OCI-LY1 (cell line): ENCODE results near the gene PNLIPRP1.

ENCODE experiments used
- H2AFZ ChIP-seq: fragments of 200-600 bp; sonication (generic), shearing (Covaris generic); 2 replicates; pipeline ENCODE4 v1.6.0; 2014; ENCODE audit warnings: antibody characterized with exemption, mild to moderate bottlenecking, low read length
- H3F3A ChIP-seq: fragments of 200-600 bp; sonication (generic), shearing (Covaris generic); 2 replicates; pipeline ENCODE4 v1.6.0; 2014; ENCODE audit warnings: mild to moderate bottlenecking, antibody characterized with exemption, low read length, moderate library complexity; ENCODE audit not compliant: insufficient read depth
- H3K27ac ChIP-seq: fragments of 200-600 bp; sonication (generic); 2 replicates; pipeline ENCODE4 v1.5.1; 2014; ENCODE audit warnings: low read length, mixed run types, mild to moderate bottlenecking, low read depth; ENCODE audit not compliant: poor library complexity, severe bottlenecking
- H3K27me3 ChIP-seq: fragments of 200-600 bp; sonication (generic); 2 replicates; pipeline ENCODE4 v1.6.0; 2014; ENCODE audit warnings: antibody characterized with exemption, mild to moderate bottlenecking, low read length, moderate library complexity; ENCODE audit not compliant: insufficient read depth
- H3K36me3 ChIP-seq: fragments of 200-600 bp; sonication (generic); 2 replicates; pipeline ENCODE4 v1.6.1; 2014; ENCODE audit warnings: mild to moderate bottlenecking, antibody characterized with exemption, low read length, moderate library complexity, mixed read lengths; ENCODE audit not compliant: insufficient read depth
- H3K4me1 ChIP-seq: fragments of 200-600 bp; sonication (generic); 2 replicates; pipeline ENCODE4 v1.5.1; 2014; ENCODE audit warnings: mild to moderate bottlenecking, low read length, moderate library complexity; ENCODE audit not compliant: insufficient read depth, severe bottlenecking
- H3K4me2 ChIP-seq: fragments of 200-600 bp; sonication (generic), shearing (Covaris generic); 2 replicates; pipeline ENCODE4 v1.6.1; 2014; ENCODE audit warnings: low read length
- H3K4me3 ChIP-seq: fragments of 200-600 bp; sonication (generic); 2 replicates; pipeline ENCODE4 v1.5.1; 2014; ENCODE audit warnings: low read length, low read depth, mild to moderate bottlenecking, mixed read lengths; ENCODE audit not compliant: poor library complexity, severe bottlenecking
- H3K79me2 ChIP-seq: fragments of 200-600 bp; shearing (Covaris generic); 2 replicates; pipeline ENCODE4 v1.6.1; 2016; ENCODE audit warnings: mixed run types, low read length, mixed read lengths; ENCODE audit not compliant: insufficient read depth
- H3K9ac ChIP-seq: fragments of 200-600 bp; sonication (generic), shearing (Covaris generic); 2 replicates; pipeline ENCODE4 v1.6.1; 2014; ENCODE audit warnings: mild to moderate bottlenecking, low read length, mixed read lengths
- H3K9me2 ChIP-seq: fragments of 200-600 bp; sonication (generic), shearing (Covaris generic); 2 replicates; pipeline ENCODE4 v1.6.1; 2014; ENCODE audit warnings: low read depth, mild to moderate bottlenecking, low read length, mixed read lengths
- H3K9me3 ChIP-seq: fragments of 200-600 bp; shearing (Covaris generic); 2 replicates; pipeline ENCODE4 v1.6.1; 2014; ENCODE audit warnings: low read length, mixed read lengths
- H4K20me1 ChIP-seq: fragments of 200-600 bp; sonication (generic), shearing (Covaris generic); 2 replicates; pipeline ENCODE4 v1.6.0; 2016; ENCODE audit warnings: mild to moderate bottlenecking, low read length; ENCODE audit not compliant: insufficient read depth
- EZH2 ChIP-seq: fragments of 200-600 bp; sonication (generic), shearing (Covaris generic); IDR thresholded peaks from 2 replicates; pipeline ENCODE4 v1.8.0; 2017; ENCODE audit warnings: borderline replicate concordance, mixed run types, mild to moderate bottlenecking, antibody characterized with exemption, low read length, moderate library complexity, mixed read lengths
- TF ChIP-seq, protein P1 (sequence below): fragments of 200-600 bp; sonication (generic), shearing (Covaris generic); IDR thresholded peaks from 2 replicates; pipeline ENCODE4 v1.5.1; 2017; ENCODE audit warnings: mild to moderate bottlenecking, antibody characterized with exemption, low read length, moderate library complexity, mixed read lengths

PNLIPRP1 gene

DNA sequence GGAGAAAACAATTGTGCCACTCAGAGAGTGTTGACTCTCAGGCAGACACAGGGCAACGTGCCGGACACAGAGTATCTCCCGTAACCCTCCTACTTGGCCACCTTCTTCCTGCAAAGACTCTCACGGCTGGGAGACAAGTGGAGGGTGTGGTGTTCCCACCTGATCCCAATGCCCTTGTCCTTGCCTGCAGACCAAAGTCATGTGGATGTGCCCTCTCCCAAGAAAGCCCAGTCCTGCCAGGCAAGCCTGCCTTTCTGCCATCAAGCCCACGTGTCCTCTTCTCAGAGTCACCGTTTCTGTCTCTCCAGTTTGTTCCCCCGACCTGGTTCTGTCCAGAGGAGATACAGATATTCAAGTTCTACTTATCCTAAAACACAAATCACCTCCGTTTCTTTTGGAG is 30.7 kb downstream of the PNLIPRP1 start:
- H3F3A ChIP-seq: no peaks in the 10 kb centered on the region
- H3K4me1 ChIP-seq: no peaks in the 10 kb centered on the region
- no peaks in the 10 kb centered on the region for H3K27me3 ChIP-seq
- no peak overlapping the region for H3K4me2 ChIP-seq
- no peaks in the 10 kb centered on the region for H3K9me2 ChIP-seq
- no peaks in the 10 kb centered on the region for H3K36me3 ChIP-seq
- H3K4me3 ChIP-seq: no peak overlapping the region
- no peaks in the 10 kb centered on the region for H3K79me2 ChIP-seq
- TF ChIP-seq, protein P1, sequence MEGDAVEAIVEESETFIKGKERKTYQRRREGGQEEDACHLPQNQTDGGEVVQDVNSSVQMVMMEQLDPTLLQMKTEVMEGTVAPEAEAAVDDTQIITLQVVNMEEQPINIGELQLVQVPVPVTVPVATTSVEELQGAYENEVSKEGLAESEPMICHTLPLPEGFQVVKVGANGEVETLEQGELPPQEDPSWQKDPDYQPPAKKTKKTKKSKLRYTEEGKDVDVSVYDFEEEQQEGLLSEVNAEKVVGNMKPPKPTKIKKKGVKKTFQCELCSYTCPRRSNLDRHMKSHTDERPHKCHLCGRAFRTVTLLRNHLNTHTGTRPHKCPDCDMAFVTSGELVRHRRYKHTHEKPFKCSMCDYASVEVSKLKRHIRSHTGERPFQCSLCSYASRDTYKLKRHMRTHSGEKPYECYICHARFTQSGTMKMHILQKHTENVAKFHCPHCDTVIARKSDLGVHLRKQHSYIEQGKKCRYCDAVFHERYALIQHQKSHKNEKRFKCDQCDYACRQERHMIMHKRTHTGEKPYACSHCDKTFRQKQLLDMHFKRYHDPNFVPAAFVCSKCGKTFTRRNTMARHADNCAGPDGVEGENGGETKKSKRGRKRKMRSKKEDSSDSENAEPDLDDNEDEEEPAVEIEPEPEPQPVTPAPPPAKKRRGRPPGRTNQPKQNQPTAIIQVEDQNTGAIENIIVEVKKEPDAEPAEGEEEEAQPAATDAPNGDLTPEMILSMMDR: no peak
- no peak for TF ChIP-seq EZH2
- no peak overlapping the region for H3K27ac ChIP-seq
- H2AFZ ChIP-seq: no peak overlapping the region
- H3K9ac ChIP-seq: no peak overlapping the region
- no peaks in the 10 kb centered on the region for H4K20me1 ChIP-seq
- H3K9me3 ChIP-seq: no peaks in the 10 kb centered on the region

DNA sequence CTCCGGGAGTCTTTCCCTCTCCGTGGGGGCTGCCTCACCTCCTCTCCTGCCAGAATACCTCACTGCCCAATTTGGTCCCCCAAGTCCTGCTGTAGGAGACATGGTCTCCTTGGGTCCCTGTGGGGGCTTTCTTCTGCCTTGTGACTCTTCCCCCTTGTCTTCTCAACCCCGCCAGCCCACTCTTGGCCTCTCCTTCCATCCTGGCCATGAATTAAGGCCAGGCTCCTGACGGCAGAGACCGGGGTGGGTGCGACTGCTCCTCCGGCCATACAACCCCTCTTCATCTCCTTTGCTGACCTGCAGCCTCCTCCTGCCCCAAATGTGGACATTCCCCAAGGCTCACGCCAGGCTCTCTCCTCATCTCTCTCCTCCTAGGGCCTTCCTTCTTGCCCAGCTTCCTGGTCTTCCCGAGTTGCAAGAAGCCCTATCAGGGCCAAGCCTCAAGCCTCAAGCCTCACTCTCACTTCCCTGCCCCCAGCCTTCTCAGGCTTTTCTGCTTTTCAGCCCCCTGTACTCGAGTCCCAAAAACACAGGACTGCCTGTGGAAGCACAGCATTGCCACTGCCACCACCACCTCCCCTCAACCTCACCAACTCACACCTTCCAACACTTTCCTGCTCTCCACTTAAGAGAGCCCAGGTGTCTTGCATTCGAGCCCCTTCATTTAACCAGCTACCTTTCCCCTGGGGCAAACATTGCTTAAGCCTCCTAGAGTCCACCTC is 31.3 kb downstream of the PNLIPRP1 start:
- TF ChIP-seq, protein P1: no peak
- TF ChIP-seq EZH2: no peak
- H3K9me2 ChIP-seq: no peaks in the 10 kb centered on the region
- no peak overlapping the region for H3K9ac ChIP-seq
- H3K4me1 ChIP-seq: no peaks in the 10 kb centered on the region
- no peaks in the 10 kb centered on the region for H3K27me3 ChIP-seq
- no peaks in the 10 kb centered on the region for H4K20me1 ChIP-seq
- no peaks in the 10 kb centered on the region for H3K36me3 ChIP-seq
- H3K79me2 ChIP-seq: no peaks in the 10 kb centered on the region
- no peaks in the 10 kb centered on the region for H3K9me3 ChIP-seq
- H3F3A ChIP-seq: no peaks in the 10 kb centered on the region
- no peak overlapping the region for H3K4me2 ChIP-seq
- no peak overlapping the region for H2AFZ ChIP-seq
- H3K27ac ChIP-seq: no peak overlapping the region
- no peak overlapping the region for H3K4me3 ChIP-seq

DNA sequence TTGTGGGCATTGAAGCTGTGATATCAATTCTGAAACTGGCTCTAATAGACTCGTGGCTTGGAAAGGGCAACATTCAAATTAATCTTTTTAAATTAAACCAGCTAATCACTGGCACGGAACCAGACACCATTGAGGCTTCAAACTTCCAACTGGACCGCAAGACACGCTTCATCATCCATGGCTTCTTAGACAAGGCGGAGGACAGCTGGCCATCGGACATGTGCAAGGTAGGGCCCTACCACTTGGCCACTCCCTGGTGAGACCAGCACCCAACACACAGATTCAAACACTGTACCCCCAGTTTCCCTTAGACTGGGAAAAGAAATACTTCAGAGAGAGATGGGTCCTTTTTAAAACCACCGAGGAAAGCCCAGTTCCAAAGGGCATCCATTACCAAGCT is 35.1 kb downstream of the PNLIPRP1 start:
- TF ChIP-seq EZH2: no peak
- TF ChIP-seq, protein P1: no peak
- H3K4me3 ChIP-seq: no peak overlapping the region
- no peaks in the 10 kb centered on the region for H3K79me2 ChIP-seq
- no peak overlapping the region for H3K27ac ChIP-seq
- no peaks in the 10 kb centered on the region for H3K27me3 ChIP-seq
- no peaks in the 10 kb centered on the region for H4K20me1 ChIP-seq
- H3K9me2 ChIP-seq: no peaks in the 10 kb centered on the region
- H2AFZ ChIP-seq: no peak overlapping the region
- H3F3A ChIP-seq: no peaks in the 10 kb centered on the region
- H3K4me1 ChIP-seq: no peaks in the 10 kb centered on the region
- H3K9ac ChIP-seq: no peak overlapping the region
- H3K36me3 ChIP-seq: no peaks in the 10 kb centered on the region
- H3K4me2 ChIP-seq: no peak overlapping the region
- no peaks in the 10 kb centered on the region for H3K9me3 ChIP-seq
